Right lobe of liver (tissue), 4 donors: ENCODE measurements around the gene SETX.

ENCODE experiments used
- CTCF ChIP-seq, 4 donors: fragments of 200-600 bp in 3 of 4; fragments of 450-650 bp in 1 of 4; IDR thresholded peaks; one replicate each; pipeline versions ENCODE4 v1.5.1 to v1.8.0; 2016 to 2022; ENCODE audit warnings: antibody characterized with exemption in 4 of 4, mild to moderate bottlenecking in 2 of 4
- POLR2A ChIP-seq: fragments of 450-650 bp; IDR thresholded peaks from one replicate; pipeline ENCODE4 v1.6.1; 2017; ENCODE audit warnings: antibody characterized with exemption, mild to moderate bottlenecking
- donor health status: DM: no; HTN: no; CAD: no.
- donor health status: DM: no; HTN: no; CAD: no.
- donor health status: DM: no; HTN: yes; CAD: no.

DNA sequence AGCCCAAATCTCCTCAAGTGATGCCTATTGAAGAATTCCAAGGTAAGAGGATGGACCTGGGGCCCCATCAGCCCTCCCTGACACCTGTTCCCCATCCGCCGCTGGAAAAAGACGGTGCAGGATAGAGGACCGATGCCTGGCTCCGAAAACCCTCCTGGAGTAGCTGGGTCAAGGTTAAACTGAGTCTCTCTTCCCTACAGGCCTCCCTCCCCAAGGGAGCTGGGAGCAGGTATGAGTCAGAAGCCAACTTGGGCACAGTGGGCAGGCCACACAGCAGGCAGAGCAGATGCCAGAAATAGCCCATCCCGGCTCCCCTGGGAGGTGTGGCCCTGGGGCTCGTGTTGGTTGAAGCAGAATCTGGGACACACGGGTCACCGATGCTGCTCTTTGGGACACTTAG lies 117.3 kb downstream of the SETX start:
- TF ChIP-seq CTCF (IDR thresholded peaks at IDR 0.05) (no peak), POLR2A (no peak)
